Hindlimb muscle (tissue), 1 donor: ENCODE results near the gene WNT11. TPM values are rescaled to one million over a fixed set of nuclear protein-coding genes. Genes with fewer than 3 reads are reported as not detected.

ENCODE experiments used
- DNase-seq: peaks from one replicate; pipeline ENCODE4 v3.0.0-alpha.2; 2013
- polyA plus RNA-seq: library from polyadenylated mRNA; unstranded; fragments of 120-200 nt; gene quantifications from one replicate; pipeline ENCODE4 v1.2.1, GENCODE V29; 2013; ENCODE audit not compliant: insufficient read length

The WNT11 gene
- polyA plus RNA-seq: 22.0 TPM

GRCh38 chr11:76206327-76207081 lies at the start of gene WNT11:
TSS of gene WNT11 (minus strand) at chr11:76206502. CDS start at chr11:76206407, 95 bp downstream.
- peak; percentile 63 for DNase-seq

GRCh38 chr11:76253416-76253815 lies 47.1 kb upstream of the WNT11 start:
- no peak for DNase-seq

- no peak for DNase-seq
Observed at GRCh38 chr11:76252631-76253070, 46.3 kb upstream of the WNT11 start.

GRCh38 chr11:76251576-76251975 lies 45.3 kb upstream of the WNT11 start:
- no peak for DNase-seq

- DNase-seq: no peak
Observed at GRCh38 chr11:76251226-76251575, 44.9 kb upstream of the WNT11 start.

GRCh38 chr11:76250520-76251225 lies 44.4 kb upstream of the WNT11 start:
- DNase-seq: no peak

GRCh38 chr11:76249195-76249741 lies 43.0 kb upstream of the WNT11 start:
- no peak for DNase-seq

GRCh38 chr11:76248210-76248609 lies 41.9 kb upstream of the WNT11 start:
- DNase-seq: no peak

GRCh38 chr11:76247091-76247490 lies 40.8 kb upstream of the WNT11 start:
- no peak for DNase-seq

GRCh38 chr11:76246271-76246933 lies 40.1 kb upstream of the WNT11 start:
- DNase-seq: no peak

- no peak for DNase-seq
Observed at GRCh38 chr11:76245720-76246119, 39.4 kb upstream of the WNT11 start.

GRCh38 chr11:76244316-76244851 lies 38.1 kb upstream of the WNT11 start:
- no peak for DNase-seq

GRCh38 chr11:76243957-76244285 lies 37.6 kb upstream of the WNT11 start:
- no peak for DNase-seq

- DNase-seq: no peak
Observed at GRCh38 chr11:76243193-76243956, 37.1 kb upstream of the WNT11 start.

- no peak for DNase-seq
Observed at GRCh38 chr11:76242004-76242779, 35.9 kb upstream of the WNT11 start.

- no peak for DNase-seq
Observed at GRCh38 chr11:76241243-76242000, 35.1 kb upstream of the WNT11 start.

GRCh38 chr11:76240666-76241065 lies 34.4 kb upstream of the WNT11 start:
- DNase-seq: no peak

GRCh38 chr11:76240161-76240540 lies 33.8 kb upstream of the WNT11 start:
- no peak for DNase-seq

GRCh38 chr11:76239483-76240160 lies 33.3 kb upstream of the WNT11 start:
- DNase-seq: no peak

- no peak for DNase-seq
Observed at GRCh38 chr11:76238551-76238950, 32.2 kb upstream of the WNT11 start.
